A549 (cell line): Measurements from ENCODE around the gene SNAI3.

Source experiments
- CTCF ChIP-seq: fragments of >200 bp; sonication (Bioruptor Twin); formaldehyde crosslinking; IDR thresholded peaks from 3 replicates; pipeline ENCODE4 v1.5.1; 2016
- ESRRA ChIP-seq: fragments of 150-350 bp; IDR thresholded peaks from 2 replicates; pipeline ENCODE4 v1.6.1; 2014; ENCODE audit warnings: mild to moderate bottlenecking, low read length, borderline replicate concordance
- HDAC2 ChIP-seq: fragments of 200-600 bp; sonication (generic); IDR thresholded peaks from 2 replicates; pipeline ENCODE4 v1.6.1; 2016
- MAX ChIP-seq: IDR thresholded peaks from 2 replicates; pipeline ENCODE4 v1.6.1; 2012
- POLR2A ChIP-seq: IDR thresholded peaks from 2 replicates; pipeline ENCODE4 v1.6.1; 2012; ENCODE audit warnings: mild to moderate bottlenecking, low read length
- SMC3 ChIP-seq: fragments of >200 bp; sonication (Bioruptor Twin); formaldehyde crosslinking; IDR thresholded peaks from 3 replicates; pipeline ENCODE4 v1.6.1; 2018; ENCODE audit warnings: inconsistent platforms
- TP53 ChIP-seq: fragments of 250-450 bp; sonication (Bioruptor Pico); IDR thresholded peaks from 2 replicates; pipeline ENCODE4 v1.5.0; 2021; ENCODE audit warnings: mild to moderate bottlenecking, moderate library complexity
- TF ChIP-seq, protein P1 (sequence below): fragments of 450-650 bp; IDR thresholded peaks from 2 replicates; pipeline ENCODE4 v1.6.1; 2014; ENCODE audit warnings: antibody characterized with exemption

DNA sequence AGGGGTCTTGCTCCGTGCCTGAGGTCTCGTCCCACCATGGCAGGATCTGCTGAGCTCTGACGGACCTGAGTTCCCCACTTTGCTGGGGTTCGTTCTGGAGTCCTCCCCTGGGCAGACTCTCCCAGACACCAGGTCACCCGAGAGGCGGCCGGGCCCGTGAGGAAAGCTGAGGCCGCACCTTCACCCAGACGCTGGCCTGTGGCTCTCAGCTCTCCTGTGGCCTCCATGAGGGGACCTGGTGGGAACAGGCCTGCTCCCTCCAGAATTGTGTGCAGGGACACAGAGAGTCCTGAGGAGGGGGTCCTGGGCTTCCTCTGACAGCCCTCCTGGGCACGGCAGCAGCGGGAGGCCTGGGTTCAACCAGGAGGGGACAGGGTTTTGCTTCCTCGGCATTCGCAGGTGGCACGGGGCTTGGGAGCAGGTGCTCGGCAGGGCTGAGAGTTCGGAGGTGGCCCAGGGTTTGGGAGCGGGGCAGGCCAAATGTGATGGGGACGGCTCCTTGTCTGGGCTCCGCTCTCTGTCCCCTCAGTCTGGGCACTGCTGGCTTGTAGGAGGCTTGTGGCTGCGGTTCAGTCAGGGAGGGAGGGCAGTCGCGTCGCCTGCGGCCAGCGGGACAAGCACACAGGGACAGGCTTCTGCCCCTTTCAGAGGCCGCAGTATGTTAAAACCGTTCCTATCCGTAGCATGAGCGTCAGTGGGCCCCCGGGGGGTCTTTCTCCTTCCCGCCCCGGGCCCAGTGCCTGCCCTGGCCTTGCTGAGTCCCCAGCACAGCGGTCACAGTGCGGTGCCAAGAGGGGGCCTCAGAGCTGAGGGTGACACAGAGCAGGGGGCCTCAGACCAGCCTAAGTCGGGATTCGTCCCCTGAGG is 8.1 kb upstream of the SNAI3 start:
- TF ChIP-seq SMC3 (no peak), MAX (no peak), ESRRA (no peak), POLR2A (no peak), CTCF (no peak), HDAC2 (no peak), TP53 (no peak)
- TF ChIP-seq, protein P1, sequence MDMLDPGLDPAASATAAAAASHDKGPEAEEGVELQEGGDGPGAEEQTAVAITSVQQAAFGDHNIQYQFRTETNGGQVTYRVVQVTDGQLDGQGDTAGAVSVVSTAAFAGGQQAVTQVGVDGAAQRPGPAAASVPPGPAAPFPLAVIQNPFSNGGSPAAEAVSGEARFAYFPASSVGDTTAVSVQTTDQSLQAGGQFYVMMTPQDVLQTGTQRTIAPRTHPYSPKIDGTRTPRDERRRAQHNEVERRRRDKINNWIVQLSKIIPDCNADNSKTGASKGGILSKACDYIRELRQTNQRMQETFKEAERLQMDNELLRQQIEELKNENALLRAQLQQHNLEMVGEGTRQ, result no peak
